ENCODE measurements around the gene GATC. TPM values are rescaled to one million over a fixed set of nuclear protein-coding genes. Genes with fewer than 3 reads are reported as not detected.

GATC gene
- 27.6 TPM for polyA plus RNA-seq (2013, experiment 1 of 2)
- 28.7 TPM for polyA plus RNA-seq (2013, experiment 2 of 2)

- Histone ChIP-seq H4K91ac (ENCODE audit: low read depth, low read length, poor library complexity) (no peak within 1 kb of the TSS), H4K8ac (ENCODE audit: low read depth, low read length) (peak within 1 kb of the TSS; percentile 98), H2AFZ (ENCODE audit: low read length) (peak within 1 kb of the TSS; percentile 89), H3K27me3 (ENCODE audit: control insufficient read depth in 3 of 3, insufficient read depth in 3 of 3, low read depth in 1 of 3, low read length in 3 of 3) (no peaks in the 10 kb centered on the region), H3K4ac (ENCODE audit: low read length) (peak within 1 kb of the TSS; percentile 95), H3K9me3 (replicated peaks in 1 of 2; ENCODE audit: control insufficient read depth in 2 of 2, insufficient read depth in 1 of 2, low read depth in 1 of 2, low read length in 2 of 2) (peaks cover 0 to 1% of the 10 kb centered on the region in 2 donors), H3K27ac (replicated peaks; ENCODE audit: low read length) (peak within 1 kb of the TSS; percentile 84), H2BK5ac (ENCODE audit: low read length) (peak within 1 kb of the TSS; percentile 91), H2BK15ac (ENCODE audit: low read length) (no peak within 1 kb of the TSS), H3K23ac (ENCODE audit: low read depth, low read length, poor library complexity) (peak within 1 kb of the TSS; percentile 99), H3K9ac (ENCODE audit: low read depth, low read length, poor library complexity) (peak within 1 kb of the TSS; percentile 97), H2BK12ac (ENCODE audit: low read length) (peak within 1 kb of the TSS; percentile 2), H3K36me3 (replicated peaks in 1 of 2; ENCODE audit: control insufficient read depth in 2 of 2, insufficient read depth in 2 of 2, low read length in 2 of 2) (peaks cover 13 to 66% of the 10 kb centered on the region in 2 donors), H3K4me2 (ENCODE audit: insufficient read depth, low read length, poor library complexity, severe bottlenecking) (peak within 1 kb of the TSS; percentile 89), H2AK5ac (ENCODE audit: low read depth, low read length) (peak within 1 kb of the TSS; percentile 91), H2BK120ac (ENCODE audit: low read depth, low read length) (no peak within 1 kb of the TSS), H3K18ac (ENCODE audit: low read length) (peak within 1 kb of the TSS; percentile 99), H3K4me1 (ENCODE audit: control insufficient read depth in 2 of 2, insufficient read depth in 1 of 2, low read depth in 1 of 2, low read length in 2 of 2) (peaks cover 6 to 14% of the 10 kb centered on the region in 2 donors), H3K14ac (ENCODE audit: low read length) (peak within 1 kb of the TSS; percentile 89), H3K79me1 (ENCODE audit: low read depth, low read length) (peaks cover 8% of the 10 kb centered on the region), H3K4me3 (ENCODE audit: low read length in 2 of 2) (peak within 1 kb of the TSS; percentile 96 to 97)
- WGBS, 2 donors (ENCODE audit: extremely low coverage in 2 of 2, insufficient read length in 2 of 2, insufficient replicate concordance in 1 of 2): no CpG with 5 or more reads among the region's 73 CpGs
- peak; percentile 89 for DNase-seq (ENCODE audit: low spot score)
Observed at GRCh38 chr12:120445911-120446843, at the start of gene GATC, which contains the start of gene TRIAP1. Gene GATC, plus strand, starts transcription at chr12:120446444. Its CDS starts 37 bp downstream, at chr12:120446481. Gene TRIAP1, minus strand, starts transcription at chr12:120446384. Its CDS starts 12 bp downstream, at chr12:120446372.

DNA sequence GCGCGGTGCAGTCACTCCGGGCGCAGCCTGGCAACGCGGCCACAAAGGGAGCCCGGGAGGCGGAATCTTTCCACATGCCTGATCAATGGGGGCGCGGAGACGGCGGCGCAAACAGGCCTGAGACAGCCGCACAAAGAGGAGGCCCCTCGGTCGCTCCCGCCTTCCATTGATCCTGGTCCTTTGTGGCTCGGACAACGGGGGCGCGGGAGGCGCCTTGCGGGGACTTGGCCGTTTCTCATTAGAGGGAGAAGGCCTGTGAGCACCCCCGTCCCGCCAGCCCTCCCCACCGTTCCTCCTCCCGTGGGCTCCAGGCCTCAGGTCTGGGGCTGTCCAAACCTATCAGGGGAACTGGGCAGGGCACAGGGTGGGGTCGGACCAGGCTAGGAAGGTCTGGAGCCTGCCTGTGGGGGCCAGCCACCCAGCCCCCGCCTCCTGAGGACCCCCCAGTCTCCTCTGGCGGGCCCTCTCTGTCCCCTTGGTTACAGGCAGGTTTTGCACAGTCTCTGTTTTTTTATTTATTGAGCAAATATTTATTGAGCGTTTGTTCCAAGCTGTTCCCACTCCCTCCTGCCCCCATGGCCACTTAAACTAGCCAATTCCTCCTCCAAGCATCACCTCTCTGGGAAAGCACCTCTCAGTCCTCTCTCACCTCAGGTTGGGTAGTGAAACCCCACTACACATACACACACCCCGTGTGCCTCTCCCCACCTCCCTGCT lies 48.3 kb upstream of the GATC start:
- H2BK15ac ChIP-seq (ENCODE audit: low read length): no peak overlapping the region
- peak overlapping the region; percentile 0 for H3K23ac ChIP-seq (ENCODE audit: low read depth, low read length, poor library complexity)
- DNase-seq (ENCODE audit: low spot score): peak; percentile 91
- no peaks in the 10 kb centered on the region for H3K9me3 ChIP-seq (replicated peaks in 1 of 2; ENCODE audit: control insufficient read depth in 2 of 2, insufficient read depth in 1 of 2, low read depth in 1 of 2, low read length in 2 of 2)
- peak overlapping the region; percentile 59 for H2AFZ ChIP-seq (ENCODE audit: low read length)
- WGBS, 2 donors (ENCODE audit: extremely low coverage in 2 of 2, insufficient read length in 2 of 2, insufficient replicate concordance in 1 of 2): no CpG with 5 or more reads among the region's 33 CpGs
- H3K4me3 ChIP-seq (ENCODE audit: low read length in 2 of 2): no peak overlapping the region
- H3K27ac ChIP-seq (replicated peaks; ENCODE audit: low read length): peak overlapping the region; percentile 89
- H4K8ac ChIP-seq (ENCODE audit: low read depth, low read length): no peak overlapping the region
- H3K4me1 ChIP-seq (ENCODE audit: control insufficient read depth in 2 of 2, insufficient read depth in 1 of 2, low read depth in 1 of 2, low read length in 2 of 2): peaks cover 30 to 46% of the 10 kb centered on the region in 2 donors
- H2BK12ac ChIP-seq (ENCODE audit: low read length): peak overlapping the region; percentile 18
- H4K91ac ChIP-seq (ENCODE audit: low read depth, low read length, poor library complexity): peak overlapping the region; percentile 19
- no peaks in the 10 kb centered on the region for H3K36me3 ChIP-seq (replicated peaks in 1 of 2; ENCODE audit: control insufficient read depth in 2 of 2, insufficient read depth in 2 of 2, low read length in 2 of 2)
- H3K18ac ChIP-seq (ENCODE audit: low read length): peak overlapping the region; percentile 98
- peak overlapping the region; percentile 51 for H3K4me2 ChIP-seq (ENCODE audit: insufficient read depth, low read length, poor library complexity, severe bottlenecking)
- no peak overlapping the region for H3K14ac ChIP-seq (ENCODE audit: low read length)
- peak overlapping the region; percentile 99 for H2BK120ac ChIP-seq (ENCODE audit: low read depth, low read length)
- peak overlapping the region; percentile 93 for H2AK5ac ChIP-seq (ENCODE audit: low read depth, low read length)
- H2BK5ac ChIP-seq (ENCODE audit: low read length): peak overlapping the region; percentile 93
- no peaks in the 10 kb centered on the region for H3K79me1 ChIP-seq (ENCODE audit: low read depth, low read length)
- H3K4ac ChIP-seq (ENCODE audit: low read length): no peak overlapping the region
- no peak overlapping the region for H3K9ac ChIP-seq (ENCODE audit: low read depth, low read length, poor library complexity)
- H3K27me3 ChIP-seq (ENCODE audit: control insufficient read depth in 3 of 3, insufficient read depth in 3 of 3, low read depth in 1 of 3, low read length in 3 of 3): no peaks in the 10 kb centered on the region

DNA sequence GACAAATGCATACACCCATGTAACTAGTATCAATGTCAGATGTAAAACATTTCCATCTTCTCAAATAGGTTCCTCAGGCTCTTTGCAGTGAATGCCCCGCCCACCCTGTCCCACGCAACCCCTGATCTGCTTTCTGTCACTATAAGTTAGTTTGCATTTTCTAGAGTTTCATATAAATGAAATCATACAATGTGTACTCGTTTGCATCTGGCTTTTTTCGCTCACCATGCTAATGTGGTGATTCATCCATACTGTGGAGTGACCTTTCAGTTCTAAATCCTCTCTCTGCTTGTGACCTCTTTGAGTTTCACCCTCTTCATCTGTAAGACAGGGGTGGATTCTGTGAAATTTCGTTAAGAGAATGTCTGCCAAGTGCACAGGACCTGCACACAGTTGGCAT lies 46.7 kb upstream of the GATC start:
- Histone ChIP-seq H2BK120ac (ENCODE audit: low read depth, low read length) (no peak overlapping the region), H3K9ac (ENCODE audit: low read depth, low read length, poor library complexity) (no peak overlapping the region), H3K14ac (ENCODE audit: low read length) (no peak overlapping the region), H2BK15ac (ENCODE audit: low read length) (no peak overlapping the region), H3K27me3 (ENCODE audit: control insufficient read depth in 3 of 3, insufficient read depth in 3 of 3, low read depth in 1 of 3, low read length in 3 of 3) (no peaks in the 10 kb centered on the region), H3K4ac (ENCODE audit: low read length) (no peak overlapping the region), H3K79me1 (ENCODE audit: low read depth, low read length) (no peaks in the 10 kb centered on the region), H4K8ac (ENCODE audit: low read depth, low read length) (no peak overlapping the region), H3K4me1 (ENCODE audit: control insufficient read depth in 2 of 2, insufficient read depth in 1 of 2, low read depth in 1 of 2, low read length in 2 of 2) (peaks cover 23 to 42% of the 10 kb centered on the region in 2 donors), H3K9me3 (replicated peaks in 1 of 2; ENCODE audit: control insufficient read depth in 2 of 2, insufficient read depth in 1 of 2, low read depth in 1 of 2, low read length in 2 of 2) (no peaks in the 10 kb centered on the region), H3K18ac (ENCODE audit: low read length) (no peak overlapping the region), H3K27ac (replicated peaks; ENCODE audit: low read length) (no peak overlapping the region), H2AFZ (ENCODE audit: low read length) (no peak overlapping the region), H4K91ac (ENCODE audit: low read depth, low read length, poor library complexity) (no peak overlapping the region), H3K4me3 (ENCODE audit: low read length in 2 of 2) (no peak overlapping the region), H3K4me2 (ENCODE audit: insufficient read depth, low read length, poor library complexity, severe bottlenecking) (no peak overlapping the region), H2AK5ac (ENCODE audit: low read depth, low read length) (no peak overlapping the region), H3K23ac (ENCODE audit: low read depth, low read length, poor library complexity) (no peak overlapping the region), H2BK12ac (ENCODE audit: low read length) (no peak overlapping the region), H3K36me3 (replicated peaks in 1 of 2; ENCODE audit: control insufficient read depth in 2 of 2, insufficient read depth in 2 of 2, low read length in 2 of 2) (no peaks in the 10 kb centered on the region), H2BK5ac (ENCODE audit: low read length) (no peak overlapping the region)
- WGBS, 2 donors (ENCODE audit: extremely low coverage in 2 of 2, insufficient read length in 2 of 2, insufficient replicate concordance in 1 of 2): no CpG with 5 or more reads among the region's 5 CpGs
- no peak for DNase-seq (ENCODE audit: low spot score)
